Thyroid gland (tissue), 4 donors: ENCODE results near the gene RUNX2.

Source experiments
- CTCF ChIP-seq, 6 experiments: fragments of 200-600 bp in 3 of 6; fragments of 450-650 bp in 3 of 6; sonication (generic) in 3 of 6; IDR thresholded peaks; one replicate each; pipeline ENCODE4 v1.5.1; 2016 to 2019; ENCODE audit warnings: antibody characterized with exemption in 6 of 6, mild to moderate bottlenecking in 2 of 6, inconsistent platforms in 1 of 6, moderate library complexity in 1 of 6
- POLR2A ChIP-seq, 2 donors: fragments of 450-650 bp; IDR thresholded peaks; one replicate each; pipeline ENCODE4 v1.6.1; 2017; ENCODE audit warnings: antibody characterized with exemption in 2 of 2, mild to moderate bottlenecking in 2 of 2, moderate library complexity in 1 of 2

GRCh38 chr6:45495429-45496084, 167.4 kb downstream of the RUNX2 start:
- no peak for TF ChIP-seq POLR2A (IDR thresholded peaks at IDR 0.05)
- no peak for TF ChIP-seq CTCF (IDR thresholded peaks at IDR 0.05)
